GM19438 (cell line): ENCODE measurements around the gene ZBTB24.

Experiments
- ATAC-seq: cut with Tn5 transposase; IDR thresholded peaks from one replicate; pipeline ENCODE4 v1.9.1; 2021; ENCODE audit warnings: low read depth; ENCODE audit not compliant: unreplicated experiment

ZBTB24 gene

GRCh38 chr6:109503327-109504224 lies 20.6 kb upstream of the ZBTB24 start:
- no peak for ATAC-seq

DNA sequence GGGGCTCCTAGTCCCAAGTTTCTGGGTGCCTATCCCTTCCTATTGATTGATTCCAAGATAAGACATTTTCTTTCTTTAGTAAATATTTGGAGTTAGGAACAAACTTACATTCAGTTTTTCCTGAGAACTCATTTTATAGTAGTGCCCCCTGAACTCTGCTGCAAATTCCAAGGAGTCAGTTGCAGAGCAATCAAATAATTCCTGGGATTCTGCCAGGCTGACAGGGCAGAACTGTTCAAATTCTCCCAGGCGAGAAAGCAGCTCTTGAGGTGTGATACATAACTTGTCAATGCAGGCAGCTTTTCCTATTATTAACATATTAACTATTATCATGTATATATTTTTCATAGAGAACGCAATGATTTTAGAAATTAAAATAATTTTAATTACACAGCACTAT lies 15.9 kb upstream of the ZBTB24 start:
- ATAC-seq, result no peak

DNA sequence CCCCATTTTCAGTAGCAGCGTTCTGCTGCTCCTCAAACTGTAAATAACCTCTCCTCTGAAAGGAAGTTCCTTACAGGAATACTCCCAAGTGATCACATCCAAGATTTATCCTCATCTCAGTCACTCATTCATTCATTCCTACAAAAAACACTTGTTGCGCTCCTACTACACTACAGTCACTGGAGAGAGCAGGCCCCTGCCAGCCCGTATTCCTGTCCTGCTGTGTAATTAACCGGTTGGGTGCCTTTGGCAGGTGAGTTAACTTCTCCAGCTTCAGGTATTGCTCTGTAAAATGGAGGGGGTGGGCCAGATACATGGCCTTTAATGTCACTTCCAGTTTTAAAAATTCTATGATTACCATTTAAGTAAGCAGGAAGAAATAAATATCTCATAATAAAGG lies 15.0 kb upstream of the ZBTB24 start:
- ATAC-seq, result no peak

DNA sequence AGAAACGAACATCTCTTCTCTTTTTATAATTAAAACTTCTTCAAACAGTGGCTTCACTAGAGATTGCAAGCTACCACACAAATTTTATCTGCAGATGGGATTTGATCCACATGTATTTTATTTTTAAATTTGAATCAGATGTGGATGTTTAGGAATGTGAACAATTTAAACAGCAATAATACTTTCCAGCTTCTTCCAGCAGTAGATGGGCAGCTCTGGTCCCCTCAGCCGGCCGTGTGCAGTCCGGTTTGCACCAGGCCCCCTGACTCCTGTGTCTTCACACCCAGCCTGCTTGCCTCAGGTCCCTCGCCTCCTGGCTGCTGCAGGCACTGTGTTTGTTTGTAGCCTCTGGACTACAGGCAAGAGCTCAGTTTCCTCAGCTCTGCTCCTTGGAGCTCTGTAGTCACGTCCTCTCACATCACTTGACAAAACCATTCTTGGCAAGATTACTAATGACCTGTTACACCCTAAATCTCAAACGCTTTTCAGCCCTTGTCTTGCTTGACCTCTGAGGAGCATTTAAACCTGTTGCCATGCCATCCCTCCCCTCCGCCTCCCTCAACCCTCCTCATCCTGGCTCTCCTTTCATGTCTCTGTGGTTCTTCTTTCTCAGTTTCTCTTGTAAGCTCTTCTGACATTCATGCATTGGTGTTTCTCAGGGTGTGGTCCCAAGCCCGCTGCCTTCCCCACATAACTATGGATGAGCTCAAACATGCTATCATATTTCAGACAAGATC lies 13.2 kb upstream of the ZBTB24 start:
- ATAC-seq, result no peak

- ATAC-seq, result no peak
Measured at GRCh38 chr6:109493865-109494264, 10.8 kb upstream of the ZBTB24 start.

DNA sequence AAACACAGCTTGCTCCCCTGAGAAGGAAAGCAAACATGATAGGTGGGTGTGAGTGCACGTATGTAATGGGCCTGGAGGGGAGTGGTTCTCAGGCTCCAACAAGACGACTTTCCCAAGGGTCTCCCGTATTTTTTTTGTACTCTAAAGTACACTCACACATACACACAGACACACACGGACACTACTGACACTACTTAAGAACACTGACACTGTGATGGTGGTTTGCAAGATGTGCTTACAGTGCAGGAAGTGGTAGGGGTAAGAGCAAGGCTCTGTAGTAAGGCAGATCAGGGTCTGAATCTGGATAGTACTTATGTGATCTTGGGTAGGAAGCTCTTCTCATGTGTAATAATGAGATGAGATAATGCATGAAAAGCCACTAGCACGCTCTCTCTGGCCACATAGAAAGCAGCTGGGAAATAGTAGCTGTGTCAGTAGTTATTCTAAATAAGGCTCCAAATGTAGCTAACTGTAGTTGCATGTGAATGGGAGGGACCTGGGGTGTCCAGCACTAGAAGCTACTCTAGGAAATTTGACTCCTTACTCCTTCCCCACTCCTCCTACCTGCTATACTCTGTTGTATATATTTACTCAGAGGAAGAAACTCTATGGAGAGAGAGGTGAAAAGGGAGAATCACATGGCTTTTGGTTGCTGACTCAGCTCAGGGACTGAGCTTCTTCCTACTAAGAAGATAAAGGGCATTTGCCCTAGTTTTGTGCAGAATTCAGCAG lies 8.4 kb upstream of the ZBTB24 start:
- no peak for ATAC-seq

DNA sequence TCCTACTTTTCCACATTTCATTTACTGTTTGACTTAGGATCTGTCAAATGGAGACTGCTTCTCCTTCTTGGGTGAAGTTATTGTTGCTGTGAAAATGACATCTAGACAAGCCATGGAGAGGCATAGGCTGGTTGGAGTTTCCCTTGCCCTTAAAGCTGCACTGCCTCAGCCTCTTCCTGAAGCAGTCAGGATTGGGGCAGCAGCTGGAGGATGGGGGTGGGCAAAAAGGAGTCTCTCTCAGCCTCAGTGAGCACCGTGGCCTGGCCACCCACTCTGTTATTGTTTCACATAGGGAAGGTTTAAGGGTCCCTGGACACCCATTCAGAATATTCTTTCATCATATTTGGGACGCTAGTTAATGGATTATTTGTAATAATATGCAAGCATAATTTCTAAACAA lies 7.7 kb upstream of the ZBTB24 start:
- ATAC-seq, result no peak

- ATAC-seq, result no peak
Measured at GRCh38 chr6:109488001-109488400, 5.0 kb upstream of the ZBTB24 start.

- ATAC-seq, result no peak
Measured at GRCh38 chr6:109486068-109486467, 3.0 kb upstream of the ZBTB24 start.

GRCh38 chr6:109485266-109485935 lies 2.4 kb upstream of the ZBTB24 start:
- no peak for ATAC-seq

- ATAC-seq, result no peak
Measured at GRCh38 chr6:109484122-109484521, 1.1 kb upstream of the ZBTB24 start.

DNA sequence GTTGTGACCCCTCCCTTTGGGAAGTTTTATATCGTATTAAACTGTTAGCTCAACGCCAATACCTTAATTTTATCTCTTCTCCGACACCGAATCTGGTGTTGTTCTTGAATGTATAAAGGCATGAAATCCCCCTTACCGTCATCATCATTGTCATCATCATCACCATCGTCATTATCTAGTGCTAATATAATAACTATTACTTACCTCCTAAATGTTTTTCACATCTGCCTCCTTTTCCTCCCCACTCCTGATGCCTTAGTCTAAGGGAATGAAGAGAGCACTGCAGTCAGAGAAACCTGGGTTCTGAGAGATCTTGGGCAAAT lies 677 bp upstream of the ZBTB24 start:
- ATAC-seq, result no peak

DNA sequence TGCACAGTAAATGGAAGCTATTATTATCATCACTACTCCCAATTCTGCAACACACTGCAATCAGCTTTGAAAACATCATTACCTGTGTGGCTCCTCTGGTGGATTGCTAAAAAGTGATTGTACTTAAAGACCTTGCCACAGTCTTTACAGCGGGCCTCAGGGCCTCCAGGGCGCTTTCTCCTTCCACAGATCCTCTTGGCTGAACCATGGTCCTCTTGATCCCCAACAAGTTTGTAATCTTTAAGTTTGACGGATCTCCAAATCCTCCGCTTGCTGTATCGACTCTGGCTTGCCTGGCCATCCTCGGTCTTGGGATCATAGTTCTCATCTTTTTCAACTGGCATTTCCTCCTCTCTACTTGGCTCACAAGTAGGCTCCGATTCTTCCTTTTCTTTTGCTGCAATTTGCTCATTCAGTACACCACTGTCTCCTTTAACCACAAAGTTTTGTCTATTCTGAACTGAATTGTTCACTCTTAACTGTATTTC lies 2.0 kb downstream of the ZBTB24 start:
- ATAC-seq, result no peak

GRCh38 chr6:109478841-109479624 lies 4.0 kb downstream of the ZBTB24 start:
- no peak for ATAC-seq

DNA sequence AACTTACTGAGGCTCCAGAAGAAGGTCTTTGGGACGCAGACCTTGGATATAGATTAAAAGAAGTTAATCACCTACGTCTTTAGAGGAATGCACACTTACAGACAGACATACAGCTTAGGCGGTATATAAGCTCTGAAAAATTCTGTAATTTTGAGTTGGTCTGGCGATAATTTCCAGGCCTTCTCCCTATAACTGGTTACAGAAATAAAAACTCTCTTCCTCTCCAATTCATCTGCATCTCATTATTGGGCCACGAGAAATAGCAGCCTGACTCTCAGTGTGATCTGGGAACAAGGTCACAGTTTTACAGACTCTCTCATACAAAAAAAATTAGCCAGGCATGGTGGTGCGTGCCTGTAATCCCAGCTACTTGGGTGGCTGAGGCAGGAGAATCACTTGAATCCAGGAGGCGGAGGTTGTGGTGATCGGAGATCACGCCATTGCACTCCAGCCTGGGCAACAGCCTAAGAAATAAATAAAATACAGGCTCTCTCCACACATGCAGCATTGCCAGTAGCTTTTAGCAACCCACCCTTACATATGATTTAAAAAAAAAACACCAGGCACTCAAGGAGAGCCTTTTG lies 4.7 kb downstream of the ZBTB24 start:
- ATAC-seq, result no peak

DNA sequence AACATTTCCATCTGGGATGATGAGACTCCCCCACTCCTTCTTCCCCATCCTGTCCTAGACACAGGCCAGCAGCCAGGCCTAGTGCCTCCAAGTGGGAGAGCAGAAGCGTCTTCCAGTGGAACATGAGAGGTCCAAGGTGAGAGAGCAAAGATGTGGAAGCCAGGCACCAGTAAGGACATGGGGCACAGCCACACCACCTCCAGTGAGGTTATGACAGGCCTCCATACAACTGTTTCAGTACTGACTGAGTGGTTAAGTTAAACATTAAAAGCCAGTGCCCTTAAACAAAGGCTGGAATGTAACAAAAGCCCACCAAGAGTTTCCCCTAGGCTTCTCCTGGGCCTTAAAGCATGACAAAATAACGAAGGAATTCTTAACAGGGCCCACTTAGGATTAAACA lies 5.3 kb downstream of the ZBTB24 start:
- peak; percentile 54 for ATAC-seq

DNA sequence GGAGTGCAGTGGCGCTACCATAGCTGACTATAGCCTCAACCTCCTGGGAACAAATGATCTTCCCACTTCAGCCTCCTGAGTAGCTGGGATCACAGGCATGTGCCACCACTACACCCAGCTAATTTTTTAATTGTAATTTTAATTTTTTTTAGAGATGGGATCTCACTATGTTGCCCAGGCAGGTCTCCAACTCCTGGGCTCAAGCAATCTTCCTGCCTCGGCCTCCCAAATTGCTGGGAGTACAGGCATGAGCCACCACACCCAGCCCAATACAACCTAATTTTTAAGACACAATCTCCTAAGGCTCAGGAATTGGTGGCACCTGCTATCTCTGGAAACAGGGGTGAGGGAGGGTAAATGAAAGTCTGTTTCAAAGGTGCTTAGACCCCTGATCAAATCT lies 5.8 kb downstream of the ZBTB24 start:
- ATAC-seq, result no peak

GRCh38 chr6:109475625-109476024 lies 7.4 kb downstream of the ZBTB24 start:
- ATAC-seq, result no peak

- ATAC-seq, result no peak
Measured at GRCh38 chr6:109474995-109475394, 8.0 kb downstream of the ZBTB24 start.

DNA sequence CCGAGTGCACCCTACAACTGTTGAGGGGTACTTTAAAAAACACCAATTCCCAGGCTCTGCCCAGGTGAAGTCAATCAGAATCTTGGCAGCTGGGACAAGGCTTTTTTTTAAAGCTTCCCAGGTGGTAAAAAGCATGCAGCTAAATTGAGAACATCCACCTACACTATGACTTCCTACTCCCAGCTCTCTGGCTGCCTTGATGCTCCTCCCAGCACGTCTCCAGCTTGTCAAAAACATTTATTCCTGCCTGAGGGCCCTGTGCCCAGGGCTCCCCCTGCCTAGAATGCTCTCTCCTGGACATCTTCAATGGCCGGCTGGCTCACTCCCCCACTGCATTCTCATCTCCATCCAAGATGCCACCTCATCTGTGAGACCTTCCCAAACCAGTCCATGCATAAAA lies 9.9 kb downstream of the ZBTB24 start:
- ATAC-seq, result no peak
